Right atrium auricular region (tissue), 2 donors: ENCODE measurements around the gene NCKAP5L. TPM values are rescaled to one million over a fixed set of nuclear protein-coding genes. Genes with fewer than 3 reads are reported as not detected.

Source experiments
- DNase-seq: peaks from one replicate; pipeline ENCODE4 v3.0.0-alpha.2; 2019; ENCODE audit warnings: low spot score
- H3K27ac ChIP-seq, 2 donors: fragments of 200-600 bp; sonication (generic); 1 replicate in 1 of 2; 2 replicates in 1 of 2; pipeline ENCODE4 v1.5.1; 2016 to 2019
- H3K27me3 ChIP-seq, 2 donors: fragments of 200-600 bp; sonication (generic); one replicate each; pipeline versions ENCODE4 v1.5.1 to v1.6.0; 2017 to 2019
- H3K36me3 ChIP-seq: fragments of 200-600 bp; sonication (generic); one replicate; pipeline ENCODE4 v1.5.1; 2016
- H3K4me1 ChIP-seq, 2 donors: fragments of 200-600 bp; sonication (generic); one replicate each; pipeline versions ENCODE4 v1.5.1 to v1.6.0; 2017 to 2019
- H3K4me3 ChIP-seq, 2 donors: fragments of 200-600 bp; sonication (generic); 1 replicate in 1 of 2; 2 replicates in 1 of 2; pipeline ENCODE4 v1.5.1; 2017 to 2019; ENCODE audit warnings: mild to moderate bottlenecking in 1 of 2, moderate library complexity in 1 of 2
- H3K9me3 ChIP-seq, 2 donors: fragments of 200-600 bp; sonication (generic); one replicate each; pipeline ENCODE4 v1.5.1; 2019
- CTCF ChIP-seq, 2 donors: fragments of 200-600 bp; sonication (generic); IDR thresholded peaks; one replicate each; pipeline ENCODE4 v1.5.1; 2019; ENCODE audit warnings: antibody characterized with exemption in 2 of 2
- total RNA-seq, 2 donors: library from RNA; depleted of rRNA; stranded (reverse); fragments of >200 nt; gene quantifications; one replicate each; pipeline ENCODE4 v1.1.0, GENCODE V29; 2016

NCKAP5L gene
- total RNA-seq, 2 donors from 2014 or later = 18.6 to 18.7 TPM

- Histone ChIP-seq H3K36me3 (peaks cover 8% of the 10 kb centered on the region), H3K27me3 (no peaks in the 10 kb centered on the region), H3K27ac (no peak overlapping the region), H3K4me3 (no peak overlapping the region), H3K4me1 (peaks cover 0 to 77% of the 10 kb centered on the region in 2 donors), H3K9me3 (no peaks in the 10 kb centered on the region)
- no peak for DNase-seq
- no peak for TF ChIP-seq CTCF (IDR thresholded peaks at IDR 0.05)
Observed at GRCh38 chr12:49744363-49744885, 83.8 kb downstream of the NCKAP5L start.

- H3K4me1 ChIP-seq = peaks cover 0 to 53% of the 10 kb centered on the region in 2 donors
- no peaks in the 10 kb centered on the region for H3K9me3 ChIP-seq
Observed at GRCh38 chr12:49741882-49742620, 86.2 kb downstream of the NCKAP5L start.

More at GRCh38 chr12:49741882-49742620, 86.2 kb downstream of the NCKAP5L start:
- H3K36me3 ChIP-seq = peaks cover under 1% of the 10 kb centered on the region
- DNase-seq = peak; percentile 93
- H3K27ac ChIP-seq = peak overlapping the region; percentile 93 to 99
- H3K4me3 ChIP-seq = peak overlapping the region; percentile 73 to 82
- TF ChIP-seq CTCF (IDR thresholded peaks at IDR 0.05) = no peak
- no peaks in the 10 kb centered on the region for H3K27me3 ChIP-seq

Other genes with a start within 250 kb of the NCKAP5L start
- gene FAM186B, start 222.8 kb downstream of the NCKAP5L start, total RNA-seq = under 1 TPM in 1 of 2 donors, not detected in 1; 0.28 TPM
- gene PRPF40B, start 204.9 kb downstream of the NCKAP5L start, total RNA-seq = 10 to 100 TPM; 14.9 to 16.0 TPM
- 10 to 100 TPM in 1 of 2 donors, 1 to 10 TPM in 1; 9.0 to 19.7 TPM for gene FMNL3, start 121.0 kb downstream of the NCKAP5L start, total RNA-seq
- gene TMBIM6, start 86.9 kb downstream of the NCKAP5L start, total RNA-seq = 100 to 1,000 TPM; 196 to 248 TPM
- gene BCDIN3D, start 14.7 kb upstream of the NCKAP5L start, total RNA-seq = 1 to 10 TPM; 1.8 to 2.0 TPM
- gene FAIM2, start 75.5 kb upstream of the NCKAP5L start, total RNA-seq = 1 to 10 TPM; 4.6 to 9.8 TPM
- under 1 TPM in 1 of 2 donors, not detected in 1; 0.83 TPM for gene AQP2, start 122.3 kb upstream of the NCKAP5L start, total RNA-seq
- gene AQP5, start 133.5 kb upstream of the NCKAP5L start, total RNA-seq = 1 to 10 TPM in 1 of 2 donors, not detected in 1; 2.1 TPM
- under 1 TPM in 1 of 2 donors, not detected in 1; 0.08 TPM for gene AQP6, start 144.5 kb upstream of the NCKAP5L start, total RNA-seq
- 1 to 10 TPM; 2.6 to 3.3 TPM for gene RACGAP1, start 197.1 kb upstream of the NCKAP5L start, total RNA-seq
- gene ASIC1, start 229.2 kb upstream of the NCKAP5L start, total RNA-seq = 1 to 10 TPM in 1 of 2 donors, under 1 TPM in 1; 0.24 to 1.4 TPM